HepG2 (cell line): ENCODE data around the gene DPH1.

Experiments used
- CHD2 ChIP-seq: IDR thresholded peaks from 2 replicates; pipeline ENCODE4 v1.6.1; 2011; ENCODE audit warnings: low read depth, low read length, improper control_type of control experiment
- CTCF ChIP-seq: sonication (generic); formaldehyde crosslinking; IDR thresholded peaks from 2 replicates; pipeline ENCODE4 v1.5.0; 2020; ENCODE audit warnings: mild to moderate bottlenecking, missing genetic modification reagents, moderate library complexity
- FOXM1 ChIP-seq: sonication (generic); formaldehyde crosslinking; IDR thresholded peaks from 2 replicates; pipeline ENCODE4 v1.5.0; 2020; ENCODE audit warnings: missing genetic modification reagents
- REST ChIP-seq, 2 experiments: IDR thresholded peaks; 2 replicates each; pipeline ENCODE4 v1.6.1; 2011 to 2012; ENCODE audit warnings: low read length in 2 of 2, borderline replicate concordance in 1 of 2, low read depth in 1 of 2, mild to moderate bottlenecking in 1 of 2, moderate library complexity in 1 of 2
- TCF12 ChIP-seq, 2 experiments: fragments of 450-650 bp in 1 of 2; sonication (generic) in 1 of 2; formaldehyde crosslinking in 1 of 2; IDR thresholded peaks; 2 replicates each; pipeline versions ENCODE4 v1.6.1 to v1.8.0; 2017 to 2022; ENCODE audit warnings: antibody characterized with exemption in 1 of 2, mild to moderate bottlenecking in 1 of 2, missing genetic modification reagents in 1 of 2, moderate library complexity in 1 of 2
- YY1 ChIP-seq: IDR thresholded peaks from 2 replicates; pipeline ENCODE4 v1.6.1; 2011; ENCODE audit warnings: low read length, low read depth, moderate library complexity, mild to moderate bottlenecking; ENCODE audit not compliant: insufficient read depth, insufficient replicate concordance

- TF ChIP-seq YY1: no peak
- TF ChIP-seq REST (IDR thresholded peaks at IDR 0.05; ENCODE audit: borderline replicate concordance in 1 of 2, low read depth in 1 of 2, low read length in 2 of 2): no peak
- TF ChIP-seq CTCF: no peak
- no peak for TF ChIP-seq FOXM1 (CRISPR knock-in tag)
- TF ChIP-seq TCF12 (IDR thresholded peaks at IDR 0.05): no peak
- TF ChIP-seq TCF12 (CRISPR knock-in tag; IDR thresholded peaks at IDR 0.05): no peak
- no peak for TF ChIP-seq CHD2
These were observed 53.7 kb downstream of the DPH1 start for GRCh38 chr17:2083613-2084035.
